ENCODE data around the gene TIAM2.
"Not testable (repeated sequence)": the region's sequence is repeated elsewhere in the genome, so short reads cannot be mapped to it uniquely, and the experiment has no call there.

The TIAM2 gene

DNA sequence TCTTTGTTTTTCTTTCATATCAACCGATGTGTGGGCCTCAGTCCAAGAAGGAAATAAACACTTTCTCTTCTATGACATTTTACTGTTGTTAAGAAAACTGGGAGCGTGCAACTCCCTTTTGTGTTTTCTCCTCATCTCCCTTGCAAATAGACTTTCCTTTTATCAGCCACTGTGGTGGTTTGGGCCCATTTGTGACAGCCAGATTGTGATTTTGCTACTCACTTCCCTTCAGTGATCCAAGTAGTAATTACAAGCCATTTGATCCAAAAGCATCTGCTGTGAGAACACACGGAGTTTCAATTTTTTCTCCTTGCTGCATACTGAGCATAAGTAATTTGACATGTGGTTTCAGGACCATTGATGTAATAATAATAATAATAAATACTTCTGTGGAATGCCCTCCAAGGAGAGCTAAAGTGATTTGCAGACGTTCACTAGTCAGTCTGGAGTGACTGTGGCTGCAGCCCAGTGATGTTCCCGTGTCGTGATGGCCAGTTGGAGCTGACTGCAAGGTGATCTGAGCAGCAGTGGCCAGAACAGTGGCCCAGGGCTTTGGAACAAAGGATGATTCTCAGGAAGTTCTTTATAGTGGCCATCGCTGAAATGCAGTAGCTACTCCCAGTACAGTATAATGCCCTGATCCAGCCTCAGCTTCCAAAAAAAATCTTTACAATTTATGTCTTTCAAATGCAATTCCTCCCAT, 176.8 kb downstream of the TIAM2 start:
- no peak for DNase-seq

DNA sequence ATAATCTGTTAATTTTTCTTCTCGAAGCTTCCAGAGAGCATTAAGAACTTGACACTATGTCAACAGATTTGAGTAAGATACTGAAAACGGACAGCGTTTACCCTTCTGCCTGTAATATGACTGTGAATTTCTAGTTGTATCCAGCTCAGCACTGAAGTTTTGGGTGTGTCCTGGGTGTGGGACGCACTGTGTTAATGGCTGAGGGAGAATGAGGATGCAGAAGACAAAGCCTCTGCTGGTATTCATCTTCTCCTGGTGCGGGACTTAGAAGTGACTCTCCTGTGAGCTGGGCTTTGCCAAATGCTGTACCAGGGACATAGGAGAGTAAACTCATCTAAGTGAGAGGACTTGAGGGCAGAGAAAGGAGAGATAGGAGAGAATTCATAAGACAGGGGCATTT, 178.4 kb downstream of the TIAM2 start:
- no peak for DNase-seq

DNA sequence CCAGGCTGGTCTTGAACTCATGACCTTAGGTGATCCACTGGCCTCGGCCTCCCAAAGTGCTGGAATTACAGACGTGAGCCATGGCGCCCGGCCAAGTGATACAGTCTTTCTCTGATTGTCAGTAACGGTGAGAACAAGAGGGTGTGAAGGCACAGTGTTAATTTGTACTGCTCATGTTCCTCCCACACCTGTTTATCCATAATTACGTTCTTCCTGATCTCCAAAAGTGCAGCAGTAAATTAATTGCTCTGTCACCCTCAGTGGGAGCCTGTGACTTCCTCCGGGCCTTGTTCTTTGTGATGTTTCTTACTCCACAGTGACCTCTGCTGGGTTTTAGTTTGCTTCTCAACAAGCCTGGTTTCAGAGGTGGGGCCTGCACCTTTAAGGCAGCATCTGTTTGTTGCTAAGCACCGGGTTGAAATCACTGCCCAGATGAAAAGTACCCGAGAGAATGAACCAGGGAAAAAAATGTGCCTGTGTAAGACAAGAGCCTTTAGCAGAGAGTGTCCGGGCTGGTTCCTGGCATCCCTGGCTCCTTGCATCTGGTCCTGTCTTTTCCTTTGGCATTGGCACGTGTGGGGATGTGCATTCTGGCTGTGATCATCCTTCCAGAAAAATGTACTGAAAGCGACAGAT, 179.6 kb downstream of the TIAM2 start:
- DNase-seq, result peak; percentile 71

DNA sequence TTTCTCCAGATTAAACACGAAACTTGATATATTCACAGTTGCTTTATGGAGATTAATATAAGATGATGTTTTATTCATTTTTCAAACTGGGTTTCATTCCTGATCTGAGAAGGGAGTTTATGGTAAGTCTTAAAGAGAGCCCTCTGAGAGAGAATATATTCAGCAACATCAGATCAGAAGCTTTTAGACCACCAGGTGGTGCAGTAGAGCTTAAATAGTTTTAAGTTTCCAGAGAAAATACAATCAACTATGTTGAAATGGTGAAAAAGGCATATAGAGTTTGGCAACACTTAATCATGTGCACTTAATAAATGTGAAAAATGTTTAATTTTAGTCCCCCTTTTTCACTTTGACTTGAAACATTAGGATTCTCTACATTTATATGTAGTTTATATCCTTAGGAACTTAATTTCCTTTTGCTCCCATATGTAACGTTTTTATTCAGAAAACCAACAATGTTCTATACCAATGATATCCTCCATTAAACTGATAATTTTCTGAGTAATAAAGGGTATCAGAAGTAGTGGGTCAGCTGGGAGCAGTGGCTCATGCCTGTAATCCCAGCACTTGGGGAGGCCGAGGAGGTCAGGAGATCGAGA, 182.3 kb downstream of the TIAM2 start:
- peak; percentile 69 for DNase-seq

DNA sequence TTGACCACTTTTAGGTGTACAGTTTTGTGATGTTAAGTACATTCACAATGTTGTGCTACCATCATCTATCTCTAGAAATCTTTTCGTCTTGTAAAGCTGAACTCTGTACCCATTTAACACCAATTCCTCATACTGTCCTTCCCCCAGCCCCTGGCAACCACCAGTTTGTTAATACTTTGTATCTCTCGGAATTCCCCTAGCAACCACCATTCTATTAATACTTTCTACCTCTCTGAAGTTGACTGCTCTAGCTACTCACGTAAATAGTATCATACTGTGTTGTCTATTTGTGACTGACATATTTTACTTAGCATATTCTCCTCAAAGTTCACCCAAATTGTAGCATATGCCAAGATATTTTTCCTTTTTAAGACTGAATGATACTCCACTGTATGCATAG, 186.4 kb downstream of the TIAM2 start:
- DNase-seq, result no peak

DNA sequence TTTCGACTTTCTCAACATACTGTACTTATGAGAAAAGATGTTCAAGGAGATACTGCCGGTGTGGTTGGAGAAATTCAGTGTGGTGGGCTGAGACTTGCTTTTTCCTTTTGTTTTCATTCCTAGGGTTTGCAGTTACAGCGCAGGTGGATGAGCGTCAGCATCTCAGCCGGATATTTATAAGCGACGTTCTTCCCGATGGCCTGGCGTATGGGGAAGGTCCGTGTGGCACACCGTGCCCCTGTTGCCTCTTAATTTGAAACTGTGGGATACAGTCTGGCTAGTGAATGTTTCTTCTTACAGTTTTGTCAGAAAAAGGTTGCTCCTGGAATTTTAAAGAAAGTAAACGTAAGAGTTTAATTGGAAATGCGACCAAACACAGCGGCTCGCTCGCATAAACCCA, 187.0 kb downstream of the TIAM2 start:
- no peak for DNase-seq

DNA sequence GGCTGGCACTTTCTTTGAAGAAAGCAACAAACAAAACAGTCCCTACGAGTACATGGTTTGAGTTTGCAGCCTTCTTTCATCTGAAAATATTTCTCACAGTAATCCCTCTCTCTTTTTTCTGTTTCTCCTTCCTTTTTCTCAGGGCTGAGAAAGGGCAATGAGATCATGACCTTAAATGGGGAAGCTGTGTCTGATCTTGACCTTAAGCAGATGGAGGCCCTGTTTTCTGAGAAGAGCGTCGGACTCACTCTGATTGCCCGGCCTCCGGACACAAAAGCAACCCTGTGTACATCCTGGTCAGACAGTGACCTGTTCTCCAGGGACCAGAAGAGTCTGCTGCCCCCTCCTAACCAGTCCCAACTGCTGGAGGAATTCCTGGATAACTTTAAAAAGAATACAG, 188.0 kb downstream of the TIAM2 start:
- peak; percentile 58 for DNase-seq

DNA sequence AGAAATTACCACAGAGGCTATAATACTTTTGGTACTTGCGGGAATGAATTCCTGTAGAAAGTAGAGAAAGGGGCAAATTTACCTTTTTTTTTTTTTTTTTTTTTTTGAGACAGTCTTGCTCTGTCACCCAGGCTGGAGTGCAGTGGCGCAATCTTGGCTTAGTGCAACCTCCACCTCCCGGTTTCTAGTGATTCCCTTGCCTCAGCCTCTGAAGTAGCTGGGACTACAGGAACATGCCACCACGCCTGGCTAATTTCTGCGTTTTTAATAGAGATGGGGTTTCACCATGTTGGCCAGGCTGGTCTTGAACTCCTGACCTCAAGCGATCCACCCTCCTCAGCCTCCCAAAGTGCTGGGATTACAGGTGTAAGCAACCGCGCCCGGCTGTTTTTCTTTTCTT, 189.9 kb downstream of the TIAM2 start:
- DNase-seq, result not testable (repeated sequence)

DNA sequence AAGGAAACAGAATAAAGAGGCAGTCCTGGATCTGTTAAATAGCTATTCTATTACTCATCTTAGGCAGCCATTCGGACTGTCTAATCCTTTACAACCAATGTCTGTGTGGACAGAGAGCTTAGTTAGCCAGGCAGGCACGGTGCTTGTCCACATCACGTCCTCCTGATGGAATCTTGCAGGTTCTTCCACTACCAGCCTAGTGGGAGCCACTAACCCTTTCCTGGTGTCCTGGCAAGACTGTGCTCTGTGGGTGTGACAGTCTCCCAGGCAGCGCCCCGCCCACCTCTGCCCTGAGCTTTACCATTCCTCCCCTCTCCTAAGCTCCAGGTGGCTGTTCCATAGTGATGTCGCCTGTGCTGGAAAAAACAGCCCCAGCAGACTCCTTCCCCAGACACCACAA, 190.4 kb downstream of the TIAM2 start:
- DNase-seq, result no peak

DNA sequence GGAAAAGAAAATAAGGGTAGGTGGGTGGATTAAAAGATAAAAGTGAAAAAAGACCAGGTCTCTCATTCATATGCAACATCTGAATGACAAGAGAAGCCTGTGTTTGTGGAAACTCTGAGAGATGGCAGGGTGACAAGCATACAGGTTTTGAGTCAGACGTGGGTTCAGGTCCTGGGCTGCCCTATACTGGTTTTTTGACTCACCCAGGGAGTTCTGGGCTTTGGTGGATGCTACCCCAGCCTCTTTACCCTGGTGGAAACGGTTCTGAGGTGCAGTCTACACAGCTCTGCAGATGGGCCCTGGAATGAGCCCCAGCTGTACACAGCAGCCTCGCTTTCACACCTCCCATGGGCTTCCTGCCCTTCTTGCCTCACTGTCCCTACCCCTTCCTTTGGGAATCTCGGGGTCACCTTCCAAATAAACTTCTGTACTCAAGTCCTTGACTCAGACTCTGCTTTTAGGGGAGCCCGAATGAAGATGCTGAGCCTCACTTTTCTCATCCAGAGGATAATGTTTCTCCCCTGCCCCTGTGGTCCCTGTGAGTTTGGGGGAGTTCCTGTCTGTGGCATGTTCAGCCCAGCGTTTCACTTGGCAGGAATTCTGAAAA, 191.0 kb downstream of the TIAM2 start:
- DNase-seq, result no peak

DNA sequence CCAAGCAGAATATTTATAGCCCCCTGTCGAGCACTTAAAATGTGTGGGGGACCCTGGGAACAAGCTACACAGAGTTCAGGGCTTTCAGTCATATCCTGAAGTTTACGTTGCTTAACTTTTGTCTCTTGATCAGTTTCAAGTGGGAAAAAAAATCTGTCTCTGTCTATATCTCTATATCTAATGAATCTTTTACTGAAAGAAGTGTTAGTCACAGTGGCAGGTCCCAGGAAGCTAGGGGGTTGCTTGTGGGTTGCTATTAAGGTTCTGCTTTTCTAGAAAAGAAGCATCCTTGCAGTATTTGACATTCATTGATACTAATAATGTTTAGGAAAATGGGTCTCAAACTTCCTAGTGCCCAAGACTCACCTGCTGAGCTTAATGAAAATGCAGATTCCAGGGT, 192.0 kb downstream of the TIAM2 start:
- no peak for DNase-seq

DNA sequence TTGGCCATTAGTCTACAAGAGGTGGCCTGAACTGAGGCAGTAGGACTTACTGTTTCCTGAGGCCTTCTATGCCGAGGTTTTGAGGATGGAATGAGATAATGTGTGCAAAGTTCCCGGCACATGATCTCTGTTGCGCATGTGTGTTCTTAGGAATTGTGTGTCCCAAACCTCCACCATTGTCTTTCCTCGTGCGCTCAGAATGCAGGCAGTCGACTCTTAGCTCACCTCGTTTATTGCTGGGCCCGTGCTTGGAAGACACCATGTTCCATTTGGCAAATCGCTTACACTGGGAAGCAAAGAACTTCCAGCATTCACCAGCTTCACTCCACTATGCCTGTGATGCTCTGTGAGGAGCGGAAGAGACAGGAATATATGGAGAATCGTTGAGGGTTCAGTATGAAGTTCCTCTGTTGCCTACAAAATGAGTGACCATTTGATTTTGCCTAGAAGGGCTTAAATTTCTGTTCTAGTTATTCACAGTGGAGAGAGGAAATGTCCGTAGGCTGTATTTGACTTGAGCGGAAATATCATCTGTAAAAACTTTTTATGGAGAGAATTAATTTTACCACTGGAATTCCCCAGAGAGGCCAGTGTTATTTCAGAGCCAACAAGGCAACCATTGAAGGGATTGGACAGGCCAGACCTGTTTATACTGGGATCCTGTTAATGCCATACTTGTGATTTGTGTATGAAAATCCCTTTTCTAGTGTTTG, 193.0 kb downstream of the TIAM2 start:
- DNase-seq, result no peak

DNA sequence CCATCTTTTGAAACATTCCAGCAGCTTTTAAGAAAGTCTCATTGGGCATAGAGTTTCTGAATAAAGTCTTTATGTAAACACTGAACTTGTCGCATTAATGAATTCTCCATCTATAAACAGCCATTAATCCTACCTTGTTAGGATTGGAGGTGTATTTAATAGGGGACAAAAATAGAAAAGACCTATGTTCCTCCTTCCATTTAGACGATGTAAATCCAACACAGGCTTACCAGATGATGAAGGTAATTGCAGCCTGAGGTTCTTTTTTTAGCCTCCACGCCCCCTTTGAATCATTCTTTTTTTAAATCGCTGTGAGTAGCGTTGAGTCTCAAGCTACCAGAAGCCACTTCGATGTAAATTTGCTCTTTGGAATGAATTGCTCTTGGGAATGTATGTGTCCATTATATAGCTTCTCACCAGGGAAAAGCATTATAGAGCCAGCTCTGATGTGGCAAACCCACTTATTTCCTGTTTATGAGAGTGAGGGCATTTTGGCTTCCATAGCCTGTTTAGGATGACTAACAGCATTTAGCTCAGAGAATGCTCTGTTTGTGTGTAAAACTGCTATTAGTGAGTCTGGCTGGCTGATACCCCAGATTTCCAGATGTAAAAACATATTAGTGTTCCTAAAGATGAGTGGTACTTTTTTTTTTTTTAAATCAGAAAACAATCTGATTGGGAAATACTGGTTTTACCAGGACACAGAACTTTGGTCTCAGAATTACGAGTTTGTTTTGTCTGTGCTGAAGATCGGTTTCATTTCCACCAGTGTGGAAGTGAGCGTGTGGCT, 193.8 kb downstream of the TIAM2 start:
- DNase-seq, result peak; percentile 40

DNA sequence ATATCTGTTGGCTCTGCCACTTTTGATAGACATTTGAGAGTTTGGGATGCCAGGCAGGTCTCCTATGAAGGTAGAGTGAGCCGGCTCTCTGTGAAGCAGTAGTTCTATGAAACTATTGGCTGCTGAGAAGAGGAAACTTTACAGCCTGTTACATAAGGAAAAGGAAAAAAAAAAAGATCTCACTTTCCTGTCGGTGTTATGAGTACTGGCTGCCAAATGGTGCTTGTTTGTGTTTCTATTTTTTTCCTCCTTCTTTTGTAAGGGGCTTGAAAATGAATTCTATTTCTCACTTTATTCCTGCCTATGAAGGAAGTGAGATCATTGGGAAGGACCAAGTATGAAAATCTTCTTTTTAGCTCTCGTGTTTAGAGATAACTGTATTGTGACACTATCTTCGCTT, 195.6 kb downstream of the TIAM2 start:
- DNase-seq, result no peak

DNA sequence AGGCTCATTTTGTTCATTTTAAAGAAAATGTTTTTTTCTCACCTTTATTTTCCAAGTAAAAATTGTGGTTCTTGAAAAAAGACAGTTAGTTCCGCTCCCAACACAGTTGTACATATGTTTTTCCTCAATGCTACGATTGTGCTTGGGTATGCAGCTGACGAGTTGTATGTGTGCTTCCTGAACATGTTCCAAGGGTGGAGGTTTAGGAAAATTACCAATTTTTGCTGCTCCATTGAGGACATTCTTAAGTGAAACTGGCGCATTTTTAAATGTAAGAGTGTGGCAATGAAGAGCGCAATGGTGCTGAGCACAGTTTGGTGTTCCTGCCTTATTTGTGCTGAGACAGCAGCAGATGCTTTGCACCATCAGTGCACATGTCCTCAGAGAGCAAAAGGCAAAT, 198.4 kb downstream of the TIAM2 start:
- no peak for DNase-seq

DNA sequence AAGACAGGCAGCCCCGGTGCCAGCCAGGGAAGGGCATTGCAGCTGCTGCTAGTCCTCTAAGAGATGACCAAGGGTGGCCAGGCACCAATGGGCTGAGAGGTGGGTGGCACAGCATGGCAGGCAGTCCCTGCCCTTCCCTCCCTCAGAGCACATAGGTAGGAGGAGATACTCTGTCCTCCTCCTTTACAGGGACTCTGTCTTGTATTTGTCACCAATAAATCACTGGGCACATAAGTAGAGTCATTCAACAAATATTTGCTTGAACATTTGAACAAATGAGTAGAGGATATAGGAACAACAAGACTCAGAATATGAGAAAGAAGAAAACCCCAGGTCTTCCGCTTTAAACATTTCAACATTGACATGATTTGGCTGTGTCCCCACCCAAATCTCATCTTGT, 199.3 kb downstream of the TIAM2 start:
- no peak for DNase-seq

DNA sequence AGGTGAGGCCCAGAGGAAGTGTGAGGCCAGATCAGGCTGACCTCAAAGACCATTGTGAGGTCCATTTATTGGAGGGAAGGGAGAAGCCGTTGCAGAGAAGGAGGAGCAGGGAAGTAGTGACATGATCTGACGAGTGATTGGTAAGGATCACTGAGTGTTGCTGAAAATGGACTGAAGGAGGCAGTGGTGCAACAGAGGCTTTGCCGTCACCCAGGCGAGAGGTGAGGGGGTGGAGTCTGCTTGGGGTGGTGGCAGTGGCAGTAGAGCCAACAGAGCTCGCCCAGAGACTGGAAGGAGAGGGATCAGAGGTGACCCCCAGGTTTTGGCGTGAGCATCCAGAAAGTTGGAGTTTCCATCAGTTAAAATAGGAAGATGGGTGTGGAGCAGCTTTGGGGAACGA, 200.8 kb downstream of the TIAM2 start:
- DNase-seq, result no peak

DNA sequence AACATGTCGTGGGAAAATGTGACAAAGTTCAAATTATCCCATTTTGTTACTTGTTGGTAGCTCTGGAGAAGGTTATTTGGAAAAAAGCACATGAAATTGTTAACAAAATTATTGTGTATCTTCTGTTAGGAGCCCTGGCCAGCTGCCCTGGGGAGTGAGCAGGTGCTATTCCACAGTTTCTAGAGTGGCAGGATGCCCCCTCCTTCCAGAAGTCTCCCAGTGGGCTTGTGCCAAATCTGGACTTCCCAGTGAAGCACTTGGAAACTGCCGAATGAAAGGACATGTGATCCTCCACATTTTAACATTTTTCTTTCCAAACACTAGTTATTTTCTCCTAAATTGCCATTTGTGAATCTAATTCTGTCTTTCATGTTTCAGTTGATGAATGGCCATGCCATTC, 201.8 kb downstream of the TIAM2 start:
- no peak for DNase-seq

DNA sequence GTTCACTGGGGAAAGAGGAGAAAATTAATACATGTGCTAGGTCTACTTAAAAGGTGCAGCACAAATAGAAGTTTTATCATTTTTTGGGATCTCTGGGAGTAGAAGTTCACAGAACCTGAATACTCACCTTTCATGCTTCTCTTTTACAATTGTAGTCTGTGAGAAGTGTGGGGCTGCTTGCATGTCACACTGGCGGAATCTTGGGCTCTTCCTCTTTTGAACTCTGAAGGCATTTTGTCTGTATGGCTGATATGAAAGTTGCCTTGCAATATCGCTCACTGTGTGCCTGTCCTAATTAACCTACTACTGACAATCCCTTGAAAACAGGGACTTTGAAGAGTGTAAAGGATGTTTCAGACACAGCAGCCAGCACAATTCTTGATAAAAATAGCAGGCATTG, 202.8 kb downstream of the TIAM2 start:
- DNase-seq, result peak; percentile 20

DNA sequence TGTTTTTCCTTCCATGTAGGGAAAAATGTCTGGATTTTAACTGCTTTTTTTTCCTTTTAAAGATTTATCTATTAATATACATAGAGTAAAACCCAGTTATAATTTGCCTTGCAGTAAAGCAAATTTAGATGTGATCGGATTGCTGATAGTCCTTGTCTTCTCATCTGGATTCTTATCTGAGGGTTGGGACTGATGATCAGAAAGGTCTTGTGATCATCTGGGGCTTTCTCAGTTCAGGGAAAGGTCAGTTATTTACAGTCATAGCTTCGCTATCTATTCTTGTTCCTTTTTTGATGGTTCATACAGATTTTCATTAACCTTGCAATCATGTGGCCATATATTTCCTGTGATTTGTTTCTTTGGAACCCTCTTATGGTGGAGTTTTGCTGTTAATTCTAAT, 204.9 kb downstream of the TIAM2 start:
- no peak for DNase-seq

DNA sequence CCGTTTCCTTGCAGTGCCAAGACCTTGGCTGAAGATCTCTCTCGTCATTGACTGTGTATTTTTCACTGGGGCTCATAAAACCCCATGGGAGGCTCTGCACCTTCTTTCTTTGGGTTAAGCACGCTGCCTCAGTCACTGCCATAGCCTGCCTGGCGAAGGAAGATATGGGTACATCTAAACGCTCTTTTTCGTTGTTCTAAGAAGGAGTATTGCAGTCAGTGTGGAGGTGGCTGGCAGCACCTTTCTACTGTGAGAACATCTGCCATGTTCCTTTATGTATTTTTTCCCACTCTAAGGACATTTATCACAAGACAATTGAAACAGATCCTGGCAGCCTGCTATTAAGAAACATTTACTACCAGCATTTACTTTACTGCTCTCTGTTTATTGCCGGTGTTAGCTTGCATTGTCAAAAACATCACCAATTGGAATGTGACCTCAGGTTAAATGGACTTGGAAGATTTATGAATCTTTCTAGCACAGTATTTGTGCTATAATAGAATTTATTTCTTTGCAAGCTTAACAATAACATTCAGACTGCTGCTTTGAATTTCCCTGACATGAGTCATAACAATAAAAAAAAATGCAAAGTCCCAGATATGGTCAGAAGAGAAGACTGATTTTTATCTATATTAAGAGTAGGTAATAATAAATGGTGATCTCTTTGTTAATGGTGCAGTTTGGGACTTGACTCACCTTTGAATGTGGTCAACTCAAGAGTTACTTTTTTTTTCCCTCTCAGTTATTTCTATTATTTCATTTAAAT, 206.5 kb downstream of the TIAM2 start:
- DNase-seq, result no peak

DNA sequence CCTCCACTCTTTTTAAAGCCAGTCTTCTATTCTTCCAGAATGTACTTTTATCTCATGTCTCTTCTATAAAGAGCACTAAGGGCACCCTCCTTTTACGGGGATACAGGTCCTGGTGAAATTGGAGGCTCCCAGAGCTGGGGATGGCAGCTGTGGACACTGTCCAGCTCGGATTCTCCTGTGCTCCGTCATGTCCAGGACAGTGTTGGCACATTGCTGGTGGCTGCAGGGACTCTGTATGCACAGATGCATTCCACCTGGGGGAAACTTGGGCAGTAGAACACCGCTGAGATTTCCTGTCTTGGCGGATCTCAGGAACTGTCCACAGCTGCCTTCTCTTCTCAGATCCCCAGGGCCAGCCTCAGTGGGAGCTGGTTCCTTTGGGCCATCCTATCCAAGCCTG, 212.1 kb downstream of the TIAM2 start:
- DNase-seq, result no peak

All from MV-4-11 (cell line).